Measurements from ENCODE around the gene MAVS. TPM values are rescaled to one million over a fixed set of nuclear protein-coding genes. Genes with fewer than 3 reads are reported as not detected.

MAVS gene
- total and polyA plus RNA-seq, 9 of the 15 experiments (the other 6 are each of a cell fraction or from before 2014, with no cell fraction given) = 1.6 to 22.0 (median 11.3) TPM

DNA sequence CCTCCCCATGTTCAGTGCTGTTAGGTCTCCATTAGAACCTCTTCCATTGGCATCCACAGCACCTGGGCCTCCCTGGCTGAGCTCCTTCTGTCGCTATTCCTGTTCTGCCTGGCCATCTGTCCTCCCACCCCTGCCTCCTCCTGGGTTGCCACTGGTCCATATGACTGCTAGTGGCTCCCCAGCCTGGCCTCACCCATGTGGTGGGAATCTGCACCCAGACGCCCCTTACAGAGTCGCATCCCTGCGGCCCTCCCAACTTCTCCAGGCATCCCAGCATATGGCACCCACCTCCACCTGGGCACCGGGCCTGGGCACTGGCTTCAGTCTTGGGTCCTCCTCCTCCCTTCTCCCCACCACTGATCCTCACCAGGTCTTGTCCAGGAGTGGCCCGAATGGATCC lies 42.8 kb upstream of the MAVS start:
- ATAC-seq (no peak), FAIRE-seq (no peak), DNase-seq (ENCODE audit: extremely low read depth in 1 of 4, low spot score in 3 of 4) (no peak)
- H3K4me1 ChIP-seq (replicated peaks in 1 of 2; ENCODE audit: control insufficient read depth in 2 of 2, insufficient read depth in 2 of 2, low read length in 2 of 2) = peaks cover 8 to 28% of the 10 kb centered on the region in 2 experiments; a peak in 4 of 5 replicates
- H3K4me3 ChIP-seq = no peak overlapping the region
- no peak overlapping the region for H2AFZ ChIP-seq (ENCODE audit: low read depth, low read length)
- H3K27me3 ChIP-seq (ENCODE audit: control insufficient read depth in 2 of 2, insufficient read depth in 2 of 2, low read length in 2 of 2) = no peaks in the 10 kb centered on the region
- no peaks in the 10 kb centered on the region for H3K9me3 ChIP-seq (replicated peaks; ENCODE audit: control insufficient read depth, insufficient read depth, low read depth, low read length)
- POLR2A ChIA-PET = no interaction called here
- H3K9me1 ChIP-seq (ENCODE audit: control insufficient read depth, insufficient read depth, low read length) = no peaks in the 10 kb centered on the region
- H3K79me2 ChIP-seq (ENCODE audit: control insufficient read depth, insufficient read depth, low read length) = no peaks in the 10 kb centered on the region
- WGBS (ENCODE audit: insufficient coverage, low coverage, missing lambda C conversion rate) = 100% methylated on average over 1 of the region's 6 CpGs
- H3K27ac ChIP-seq (ENCODE audit: extremely low read depth, low read depth, low read length) = no peak overlapping the region
- BruUV-seq (replicated peaks) = no TSS peak
- H3K36me3 ChIP-seq (ENCODE audit: control insufficient read depth, insufficient read depth, low read length) = peaks cover 64% of the 10 kb centered on the region; the same call in 2 of the 3 replicates
- no peak overlapping the region for H3K4me2 ChIP-seq (ENCODE audit: insufficient read depth, low read length)
- H3K9ac ChIP-seq (ENCODE audit: insufficient read depth in 1 of 2, low read depth in 2 of 2, low read length in 2 of 2) = no peak overlapping the region; a peak in 1 of 4 replicates
- H4K20me1 ChIP-seq (replicated peaks; ENCODE audit: control insufficient read depth, insufficient read depth, low read length) = no peaks in the 10 kb centered on the region
- in situ Hi-C loops (cut with MboI) = no loop called here
- CTCF ChIA-PET (ENCODE audit: low intra/inter-chr PET ratio) = no interaction called here
- intact Hi-C loops (cut with micrococcal nuclease) = no loop called here
- TF ChIP-seq, protein P1, sequence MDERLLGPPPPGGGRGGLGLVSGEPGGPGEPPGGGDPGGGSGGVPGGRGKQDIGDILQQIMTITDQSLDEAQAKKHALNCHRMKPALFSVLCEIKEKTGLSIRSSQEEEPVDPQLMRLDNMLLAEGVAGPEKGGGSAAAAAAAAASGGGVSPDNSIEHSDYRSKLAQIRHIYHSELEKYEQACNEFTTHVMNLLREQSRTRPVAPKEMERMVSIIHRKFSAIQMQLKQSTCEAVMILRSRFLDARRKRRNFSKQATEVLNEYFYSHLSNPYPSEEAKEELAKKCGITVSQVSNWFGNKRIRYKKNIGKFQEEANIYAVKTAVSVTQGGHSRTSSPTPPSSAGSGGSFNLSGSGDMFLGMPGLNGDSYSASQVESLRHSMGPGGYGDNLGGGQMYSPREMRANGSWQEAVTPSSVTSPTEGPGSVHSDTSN (CRISPR knock-in tag; IDR thresholded peaks at IDR 0.05; ENCODE audit: low read depth) = no peak
- TF ChIP-seq, protein P1 (tag; conservative IDR thresholded peaks at IDR 0.05; ENCODE audit: low read depth) = no peak
- TF ChIP-seq SLC30A9 (CRISPR knock-in tag; IDR thresholded peaks at IDR 0.05) (no peak), TRIM25 (IDR thresholded peaks at IDR 0.05; ENCODE audit: borderline replicate concordance) (no peak), SIRT6 (IDR thresholded peaks at IDR 0.05; ENCODE audit: low read depth, low read length) (no peak), ZKSCAN8 (CRISPR knock-in tag; IDR thresholded peaks at IDR 0.05) (no peak), DEAF1 (CRISPR knock-in tag; IDR thresholded peaks at IDR 0.05) (no peak), NFE2L1 (tag; IDR thresholded peaks at IDR 0.05; ENCODE audit: borderline replicate concordance, low read depth) (no peak), CC2D1A (IDR thresholded peaks at IDR 0.05) (no peak), ZNF408 (CRISPR knock-in tag; IDR thresholded peaks at IDR 0.05; ENCODE audit: low read depth) (no peak)
- TF ChIP-seq, protein P2, sequence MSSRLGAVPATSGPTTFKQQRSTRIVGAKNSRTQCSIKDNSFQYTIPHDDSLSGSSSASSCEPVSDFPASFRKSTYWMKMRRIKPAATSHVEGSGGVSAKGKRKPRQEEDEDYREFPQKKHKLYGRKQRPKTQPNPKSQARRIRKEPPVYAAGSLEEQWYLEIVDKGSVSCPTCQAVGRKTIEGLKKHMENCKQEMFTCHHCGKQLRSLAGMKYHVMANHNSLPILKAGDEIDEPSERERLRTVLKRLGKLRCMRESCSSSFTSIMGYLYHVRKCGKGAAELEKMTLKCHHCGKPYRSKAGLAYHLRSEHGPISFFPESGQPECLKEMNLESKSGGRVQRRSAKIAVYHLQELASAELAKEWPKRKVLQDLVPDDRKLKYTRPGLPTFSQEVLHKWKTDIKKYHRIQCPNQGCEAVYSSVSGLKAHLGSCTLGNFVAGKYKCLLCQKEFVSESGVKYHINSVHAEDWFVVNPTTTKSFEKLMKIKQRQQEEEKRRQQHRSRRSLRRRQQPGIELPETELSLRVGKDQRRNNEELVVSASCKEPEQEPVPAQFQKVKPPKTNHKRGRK (tag; IDR thresholded peaks at IDR 0.05) = no peak
- TF ChIP-seq, protein P3, sequence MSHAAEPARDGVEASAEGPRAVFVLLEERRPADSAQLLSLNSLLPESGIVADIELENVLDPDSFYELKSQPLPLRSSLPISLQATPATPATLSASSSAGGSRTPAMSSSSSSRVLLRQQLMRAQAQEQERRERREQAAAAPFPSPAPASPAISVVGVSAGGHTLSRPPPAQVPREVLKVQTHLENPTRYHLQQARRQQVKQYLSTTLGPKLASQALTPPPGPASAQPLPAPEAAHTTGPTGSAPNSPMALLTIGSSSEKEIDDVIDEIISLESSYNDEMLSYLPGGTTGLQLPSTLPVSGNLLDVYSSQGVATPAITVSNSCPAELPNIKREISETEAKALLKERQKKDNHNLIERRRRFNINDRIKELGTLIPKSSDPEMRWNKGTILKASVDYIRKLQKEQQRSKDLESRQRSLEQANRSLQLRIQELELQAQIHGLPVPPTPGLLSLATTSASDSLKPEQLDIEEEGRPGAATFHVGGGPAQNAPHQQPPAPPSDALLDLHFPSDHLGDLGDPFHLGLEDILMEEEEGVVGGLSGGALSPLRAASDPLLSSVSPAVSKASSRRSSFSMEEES (CRISPR knock-in tag; IDR thresholded peaks at IDR 0.05) = no peak
